Mammary epithelial cell (primary cell): ENCODE measurements around the gene C10orf71.

ENCODE experiments used
- EZH2 ChIP-seq: IDR thresholded peaks from 2 replicates; pipeline ENCODE4 v1.6.1; 2012; ENCODE audit warnings: low read length, inconsistent platforms, borderline replicate concordance
- TF ChIP-seq, protein P1 (sequence below), 2 donors: IDR thresholded peaks in 1 of 2; conservative IDR thresholded peaks in 1 of 2; 2 replicates each; pipeline ENCODE4 v1.5.1; 2011 to 2012; ENCODE audit warnings: inconsistent platforms in 2 of 2, low read length in 2 of 2, mild to moderate bottlenecking in 2 of 2, control low read depth in 1 of 2, low read depth in 1 of 2; ENCODE audit not compliant: insufficient read depth in 1 of 2; ENCODE audit errors: extremely low read depth in 1 of 2

DNA sequence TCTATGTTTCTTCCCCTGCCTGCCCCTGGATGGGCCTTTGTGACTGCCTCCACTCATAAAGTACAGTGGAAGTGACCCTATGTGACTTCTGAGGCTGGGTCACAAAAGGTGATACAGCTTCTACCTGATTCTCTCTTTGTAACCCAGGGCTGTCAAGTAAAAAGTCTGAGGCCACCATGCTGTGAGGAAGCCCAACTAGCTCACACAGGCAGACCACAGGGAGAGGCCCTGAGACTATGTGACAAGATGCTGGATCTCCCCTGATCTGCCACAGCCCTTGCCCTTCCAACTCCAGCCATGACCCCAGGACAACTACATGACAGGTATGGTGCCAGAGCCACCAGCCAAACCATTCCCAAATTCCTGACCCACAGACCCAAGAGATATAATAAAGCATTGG, 51.2 kb downstream of the C10orf71 start:
- TF ChIP-seq, protein P1, sequence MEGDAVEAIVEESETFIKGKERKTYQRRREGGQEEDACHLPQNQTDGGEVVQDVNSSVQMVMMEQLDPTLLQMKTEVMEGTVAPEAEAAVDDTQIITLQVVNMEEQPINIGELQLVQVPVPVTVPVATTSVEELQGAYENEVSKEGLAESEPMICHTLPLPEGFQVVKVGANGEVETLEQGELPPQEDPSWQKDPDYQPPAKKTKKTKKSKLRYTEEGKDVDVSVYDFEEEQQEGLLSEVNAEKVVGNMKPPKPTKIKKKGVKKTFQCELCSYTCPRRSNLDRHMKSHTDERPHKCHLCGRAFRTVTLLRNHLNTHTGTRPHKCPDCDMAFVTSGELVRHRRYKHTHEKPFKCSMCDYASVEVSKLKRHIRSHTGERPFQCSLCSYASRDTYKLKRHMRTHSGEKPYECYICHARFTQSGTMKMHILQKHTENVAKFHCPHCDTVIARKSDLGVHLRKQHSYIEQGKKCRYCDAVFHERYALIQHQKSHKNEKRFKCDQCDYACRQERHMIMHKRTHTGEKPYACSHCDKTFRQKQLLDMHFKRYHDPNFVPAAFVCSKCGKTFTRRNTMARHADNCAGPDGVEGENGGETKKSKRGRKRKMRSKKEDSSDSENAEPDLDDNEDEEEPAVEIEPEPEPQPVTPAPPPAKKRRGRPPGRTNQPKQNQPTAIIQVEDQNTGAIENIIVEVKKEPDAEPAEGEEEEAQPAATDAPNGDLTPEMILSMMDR (conservative IDR thresholded peaks at IDR 0.05 in 1 of 2, IDR thresholded peaks at IDR 0.05 in 1 of 2; ENCODE audit: extremely low read depth in 1 of 2, insufficient read depth in 1 of 2, low read depth in 1 of 2, low read length in 2 of 2), result no peak
- TF ChIP-seq EZH2, result no peak
